GM21447 (cell line): ENCODE results near the gene ERC1.
"Not testable (repeated sequence)": the region's sequence is repeated elsewhere in the genome, so short reads cannot be mapped to it uniquely, and the experiment has no call there.

Experiments used
- ATAC-seq: cut with Tn5 transposase; IDR thresholded peaks from one replicate; pipeline ENCODE4 v1.9.1; 2021; ENCODE audit not compliant: unreplicated experiment

ERC1 gene

GRCh38 chr12:1020389-1020788 is 29.4 kb downstream of the ERC1 start:
- ATAC-seq = no peak

- ATAC-seq = no peak
These were observed 31.3 kb downstream of the ERC1 start for GRCh38 chr12:1022032-1022970.

GRCh38 chr12:1030779-1031178 is 39.8 kb downstream of the ERC1 start:
- no peak for ATAC-seq

DNA sequence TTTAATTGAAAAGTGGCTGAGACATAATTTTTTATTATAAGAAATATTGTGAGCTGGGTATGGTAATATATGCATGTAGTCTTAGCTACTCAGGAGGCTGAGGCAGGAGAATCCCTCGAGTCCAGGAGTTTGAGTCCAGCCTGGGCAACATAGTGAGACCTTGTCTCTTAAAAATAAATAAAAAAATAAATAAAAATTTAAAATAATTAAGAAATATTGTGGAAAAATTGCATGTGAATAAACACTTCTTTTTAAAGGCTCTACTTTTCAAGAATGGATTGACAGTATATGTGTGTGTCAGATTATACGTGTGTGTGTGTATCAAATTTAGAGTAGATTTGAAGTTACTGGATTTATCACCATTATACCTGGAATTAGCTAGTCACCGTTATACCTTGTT is 43.2 kb downstream of the ERC1 start:
- ATAC-seq = no peak

GRCh38 chr12:1034751-1035457 is 43.9 kb downstream of the ERC1 start:
- ATAC-seq = no peak

DNA sequence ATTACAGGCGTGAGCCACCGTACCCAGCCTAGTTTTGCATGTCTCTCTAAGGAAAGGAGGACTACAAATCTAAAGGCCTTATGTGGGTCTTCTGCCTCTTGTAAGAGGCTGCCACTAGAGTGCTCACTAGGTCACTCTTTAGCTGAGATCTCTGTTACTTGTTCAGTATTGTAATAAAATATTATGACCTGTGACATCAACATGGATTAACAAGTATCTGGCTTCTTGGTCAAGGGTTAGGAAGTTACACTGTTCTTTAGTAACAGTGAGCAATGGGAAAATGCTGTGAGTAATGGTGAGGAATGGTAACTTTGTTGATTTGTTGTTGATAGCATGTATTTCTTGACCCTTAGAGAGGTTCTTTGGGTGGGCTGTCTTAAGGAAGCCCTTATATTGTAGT is 50.5 kb downstream of the ERC1 start:
- no peak for ATAC-seq

DNA sequence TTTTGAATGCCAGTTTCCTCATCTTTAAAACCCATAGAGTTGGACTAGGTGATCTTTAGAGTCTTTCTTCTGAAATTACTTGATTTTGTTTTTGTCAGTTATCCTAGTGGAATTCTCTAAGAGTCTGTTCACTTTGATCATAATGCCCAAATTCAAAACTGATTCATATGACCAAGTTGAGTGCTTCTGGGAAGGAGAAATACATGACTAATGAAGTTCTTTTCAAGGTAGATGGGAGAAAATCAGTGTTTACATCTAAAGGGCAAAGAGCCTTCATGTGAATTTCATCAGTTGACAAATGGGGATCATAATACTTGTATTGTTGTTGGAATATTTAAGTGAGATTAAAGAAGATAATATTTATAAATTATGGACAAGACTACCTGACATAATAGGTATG is 53.2 kb downstream of the ERC1 start:
- no peak for ATAC-seq

GRCh38 chr12:1044696-1045095 is 53.7 kb downstream of the ERC1 start:
- ATAC-seq = no peak

GRCh38 chr12:1046727-1047126 is 55.7 kb downstream of the ERC1 start:
- no peak for ATAC-seq

- ATAC-seq = no peak
These were observed 57.1 kb downstream of the ERC1 start for GRCh38 chr12:1047898-1048660.

GRCh38 chr12:1050059-1050707 is 59.2 kb downstream of the ERC1 start:
- ATAC-seq = no peak

GRCh38 chr12:1051672-1052071 is 60.6 kb downstream of the ERC1 start:
- not testable (repeated sequence) for ATAC-seq

DNA sequence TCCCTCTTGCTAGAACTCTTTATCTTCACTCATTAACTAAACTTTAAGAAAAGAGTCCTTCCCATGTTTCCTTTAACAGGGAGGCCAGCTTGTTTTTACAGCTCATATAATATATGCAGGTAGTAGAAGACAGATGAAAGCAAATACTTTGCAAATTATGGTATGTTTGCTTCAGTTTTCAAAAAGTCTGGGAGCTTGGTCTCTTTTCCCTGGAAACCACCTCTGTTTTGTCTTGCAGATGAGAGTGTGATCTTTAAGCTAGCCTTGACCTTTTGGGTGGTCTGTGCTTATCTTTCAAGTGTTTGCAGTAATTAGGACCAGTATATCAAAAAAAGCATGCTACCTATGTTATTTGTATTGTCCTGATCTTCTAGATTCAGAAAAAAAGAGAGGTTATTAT is 62.7 kb downstream of the ERC1 start:
- no peak for ATAC-seq

- no peak for ATAC-seq
These were observed 63.3 kb downstream of the ERC1 start for GRCh38 chr12:1054117-1054870.

DNA sequence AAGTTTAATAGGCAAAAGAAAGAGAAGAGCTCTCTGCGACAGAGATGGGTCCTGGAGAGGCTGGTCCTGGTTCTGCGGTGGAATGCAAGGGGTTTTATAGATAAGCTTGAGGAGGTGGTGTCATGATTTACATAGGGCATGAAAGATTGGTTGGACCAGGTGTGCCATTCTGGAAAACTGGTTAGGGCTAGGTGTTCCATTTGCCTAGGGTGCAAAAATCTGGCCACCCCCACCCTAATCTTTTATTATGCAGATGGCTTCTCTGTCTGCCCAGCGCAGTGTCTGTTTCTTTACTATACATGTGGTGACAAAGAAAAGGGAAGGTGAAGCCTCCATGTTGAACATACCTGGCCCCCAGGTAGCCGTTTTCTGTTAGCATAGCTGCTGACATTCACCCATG is 65.4 kb downstream of the ERC1 start:
- ATAC-seq = no peak

- no peak for ATAC-seq
These were observed 67.4 kb downstream of the ERC1 start for GRCh38 chr12:1058423-1058822.

GRCh38 chr12:1059162-1059561 is 68.1 kb downstream of the ERC1 start:
- ATAC-seq = no peak

GRCh38 chr12:1063852-1064251 is 72.8 kb downstream of the ERC1 start:
- ATAC-seq = no peak

GRCh38 chr12:1064317-1064716 is 73.3 kb downstream of the ERC1 start:
- ATAC-seq = no peak

- no peak for ATAC-seq
These were observed 74.6 kb downstream of the ERC1 start for GRCh38 chr12:1065629-1066028.
